ENCODE data around the gene TMEM256. TPM values are rescaled to one million over a fixed set of nuclear protein-coding genes. Genes with fewer than 3 reads are reported as not detected.

The TMEM256 gene
- total RNA-seq, 1 donor from 2014 or later = 66.9 TPM

DNA sequence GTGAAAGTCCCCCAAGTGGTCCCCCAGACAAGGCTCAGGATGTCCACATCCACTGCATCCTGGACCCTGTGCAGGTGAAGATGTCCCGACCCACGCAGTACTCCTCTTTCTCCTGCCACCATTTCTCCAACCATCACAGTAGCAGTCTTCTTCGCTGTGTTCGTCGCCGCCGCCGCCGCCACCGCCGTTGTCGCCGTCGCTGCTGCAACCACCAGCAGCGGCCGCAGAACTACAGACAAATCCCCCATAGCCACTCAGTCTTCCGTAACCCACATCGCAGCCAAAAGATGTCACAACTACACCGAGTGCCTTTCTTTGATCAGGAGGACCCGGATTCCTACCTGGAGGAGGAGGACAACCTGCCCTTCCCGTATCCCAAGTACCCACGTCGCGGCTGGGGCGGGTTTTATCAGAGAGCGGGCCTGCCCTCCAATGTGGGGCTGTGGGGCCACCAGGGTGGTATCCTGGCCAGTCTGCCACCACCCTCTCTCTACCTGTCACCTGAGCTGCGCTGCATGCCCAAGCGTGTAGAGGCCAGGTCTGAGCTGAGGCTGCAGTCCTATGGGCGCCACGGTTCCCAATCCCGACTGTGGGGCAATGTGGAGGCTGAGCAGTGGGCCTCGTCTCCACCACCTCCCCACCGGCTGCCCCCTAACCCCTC is 22.4 kb upstream of the TMEM256 start:
- Histone ChIP-seq H3K27me3 (ENCODE audit: control insufficient read depth, insufficient read depth, low read length) (no peaks in the 10 kb centered on the region), H3K36me3 (ENCODE audit: control insufficient read depth, insufficient read depth, low read length) (no peaks in the 10 kb centered on the region), H3K4me3 (ENCODE audit: low read depth, low read length) (no peak overlapping the region)
- no peak for TF ChIP-seq CTCF (IDR thresholded peaks at IDR 0.05; ENCODE audit: insufficient read depth, low read length, poor library complexity, severe bottlenecking)
- DNase-seq (ENCODE audit: low read depth) = no peak

- no peaks in the 10 kb centered on the region for H3K36me3 ChIP-seq (ENCODE audit: control insufficient read depth, insufficient read depth, low read length)
- no peak overlapping the region for H3K4me3 ChIP-seq (ENCODE audit: low read depth, low read length)
- H3K27me3 ChIP-seq (ENCODE audit: control insufficient read depth, insufficient read depth, low read length) = no peaks in the 10 kb centered on the region
- TF ChIP-seq CTCF (IDR thresholded peaks at IDR 0.05; ENCODE audit: insufficient read depth, low read length, poor library complexity, severe bottlenecking) = no peak
- no peak for DNase-seq (ENCODE audit: low read depth)
Observed at GRCh38 chr17:7425756-7426155, 21.9 kb upstream of the TMEM256 start.

DNA sequence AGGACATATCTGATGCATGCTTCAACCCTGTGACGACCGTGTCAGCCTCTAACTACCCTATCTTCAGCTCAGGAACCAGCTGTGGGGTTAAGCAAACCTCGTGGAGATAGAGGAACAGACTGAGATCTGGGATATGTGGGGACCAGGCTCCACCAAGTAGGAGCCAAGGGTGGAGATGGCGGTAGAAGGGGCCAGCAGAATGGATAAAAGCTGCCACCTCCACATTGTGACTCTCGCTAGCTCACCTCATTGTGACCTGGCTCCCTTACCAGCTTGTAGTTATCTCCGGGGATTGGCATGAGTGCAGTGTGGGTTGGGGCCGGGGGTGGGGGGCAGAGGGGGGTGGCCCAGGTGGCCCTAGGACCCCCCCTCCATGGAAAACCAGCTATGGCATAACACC is 21.4 kb upstream of the TMEM256 start, which contains the start of gene SPEM2:
Gene SPEM2 (plus strand): TSS at position 301 of the 400 bp plus-strand sequence. CDS start 73 bp downstream, at position 374.
- no peaks in the 10 kb centered on the region for H3K27me3 ChIP-seq (ENCODE audit: control insufficient read depth, insufficient read depth, low read length)
- DNase-seq (ENCODE audit: low read depth) = no peak

GRCh38 chr17:7423679-7424078 is 19.8 kb upstream of the TMEM256 start:
- no peak for DNase-seq (ENCODE audit: low read depth)
- no peaks in the 10 kb centered on the region for H3K36me3 ChIP-seq (ENCODE audit: control insufficient read depth, insufficient read depth, low read length)
- H3K4me3 ChIP-seq (ENCODE audit: low read depth, low read length) = no peak overlapping the region
- no peak for TF ChIP-seq CTCF (IDR thresholded peaks at IDR 0.05; ENCODE audit: insufficient read depth, low read length, poor library complexity, severe bottlenecking)
- H3K27me3 ChIP-seq (ENCODE audit: control insufficient read depth, insufficient read depth, low read length) = no peaks in the 10 kb centered on the region

More for the DNA sequence above, 21.4 kb upstream of the TMEM256 start, which contains the start of gene SPEM2:
- Histone ChIP-seq H3K4me3 (ENCODE audit: low read depth, low read length) (no peak within 1 kb of the TSS), H3K36me3 (ENCODE audit: control insufficient read depth, insufficient read depth, low read length) (no peaks in the 10 kb centered on the region)
- TF ChIP-seq CTCF (IDR thresholded peaks at IDR 0.05; ENCODE audit: insufficient read depth, low read length, poor library complexity, severe bottlenecking) = no peak

- TF ChIP-seq CTCF (IDR thresholded peaks at IDR 0.05; ENCODE audit: insufficient read depth, low read length, poor library complexity, severe bottlenecking) = no peak
- Histone ChIP-seq H3K36me3 (ENCODE audit: control insufficient read depth, insufficient read depth, low read length) (no peaks in the 10 kb centered on the region), H3K4me3 (ENCODE audit: low read depth, low read length) (no peak overlapping the region), H3K27me3 (ENCODE audit: control insufficient read depth, insufficient read depth, low read length) (no peaks in the 10 kb centered on the region)
- no peak for DNase-seq (ENCODE audit: low read depth)
Observed at GRCh38 chr17:7421186-7421585, 17.3 kb upstream of the TMEM256 start.

Measured in kidney epithelial cell (primary cell).